Measurements from ENCODE around the gene TERT. TPM values are rescaled to one million over a fixed set of nuclear protein-coding genes. Genes with fewer than 3 reads are reported as not detected.

Gene TERT
- polyA plus RNA-seq, 1 experiment, result not detected

GRCh38 chr5:1253456-1254105 lies 41.3 kb downstream of the TERT start:
- ChIA-PET POLR2A (no interaction called here), CTCF (no interaction called here)
- no peak for DNase-seq (ENCODE audit: low read depth)
- Histone ChIP-seq H3K27me3 (ENCODE audit: control insufficient read depth, insufficient read depth, low read length) (no peaks in the 10 kb centered on the region), H3K4me3 (ENCODE audit: low read depth, low read length) (no peak overlapping the region), H3K36me3 (ENCODE audit: control insufficient read depth, insufficient read depth, low read length) (no peaks in the 10 kb centered on the region)
- no peak for TF ChIP-seq CTCF (IDR thresholded peaks at IDR 0.05; ENCODE audit: insufficient read depth, low read depth, low read length)

- ChIA-PET CTCF (no interaction called here), POLR2A (no interaction called here)
- no peak for TF ChIP-seq CTCF (IDR thresholded peaks at IDR 0.05; ENCODE audit: insufficient read depth, low read depth, low read length)
- no peaks in the 10 kb centered on the region for H3K27me3 ChIP-seq (ENCODE audit: control insufficient read depth, insufficient read depth, low read length)
- no peak overlapping the region for H3K4me3 ChIP-seq (ENCODE audit: low read depth, low read length)
- no peaks in the 10 kb centered on the region for H3K36me3 ChIP-seq (ENCODE audit: control insufficient read depth, insufficient read depth, low read length)
- DNase-seq (ENCODE audit: low read depth), result no peak
These were observed 42.2 kb downstream of the TERT start for GRCh38 chr5:1252681-1253080.

- no peak overlapping the region for H3K4me3 ChIP-seq (ENCODE audit: low read depth, low read length)
- ChIA-PET CTCF (no interaction called here), POLR2A (no interaction called here)
- DNase-seq (ENCODE audit: low read depth), result no peak
- H3K27me3 ChIP-seq (ENCODE audit: control insufficient read depth, insufficient read depth, low read length), result 0 out of 2 replicates have a peak, but pooled peaks cover 1% of the 10 kb centered on the region
- TF ChIP-seq CTCF (IDR thresholded peaks at IDR 0.05; ENCODE audit: insufficient read depth, low read depth, low read length), result no peak
- no peaks in the 10 kb centered on the region for H3K36me3 ChIP-seq (ENCODE audit: control insufficient read depth, insufficient read depth, low read length)
These were observed 42.9 kb downstream of the TERT start for GRCh38 chr5:1251678-1252580.

GRCh38 chr5:1249366-1250280 lies 45.2 kb downstream of the TERT start:
- POLR2A ChIA-PET, result no interaction called here

More at GRCh38 chr5:1249366-1250280, 45.2 kb downstream of the TERT start:
- Histone ChIP-seq H3K27me3 (ENCODE audit: control insufficient read depth, insufficient read depth, low read length) (0 out of 2 replicates have a peak, but pooled peaks cover 1% of the 10 kb centered on the region), H3K4me3 (ENCODE audit: low read depth, low read length) (no peak overlapping the region), H3K36me3 (ENCODE audit: control insufficient read depth, insufficient read depth, low read length) (no peaks in the 10 kb centered on the region)
- TF ChIP-seq CTCF (IDR thresholded peaks at IDR 0.05; ENCODE audit: insufficient read depth, low read depth, low read length), result no peak
- CTCF ChIA-PET, result no interaction called here
- no peak for DNase-seq (ENCODE audit: low read depth)

Data from BJ (cell line).